Aorta (tissue), 5 donors: ENCODE measurements around the gene XIRP2. TPM values are rescaled to one million over a fixed set of nuclear protein-coding genes. Genes with fewer than 3 reads are reported as not detected.

Experiments used
- ATAC-seq: fragments of 200-7000 bp; cut with Tn5 transposase; one replicate; pipeline ENCODE4 v1.9.1; 2022; ENCODE audit warnings: moderate library complexity; ENCODE audit not compliant: low FRiP score
- DNase-seq, 2 donors: peaks; one replicate each; pipeline ENCODE4 v3.0.0-alpha.2; 2020
- H3K27ac ChIP-seq, 2 donors: one replicate each; pipeline ENCODE4 v1.5.1; 2013; ENCODE audit warnings: low read length in 2 of 2, mild to moderate bottlenecking in 2 of 2, moderate library complexity in 2 of 2, control low read depth in 1 of 2, inconsistent platforms in 1 of 2, low read depth in 1 of 2
- H3K27me3 ChIP-seq, 2 donors: one replicate each; pipeline ENCODE4 v1.6.1; 2013; ENCODE audit warnings: control low read depth in 1 of 2, low read length in 1 of 2, mild to moderate bottlenecking in 1 of 2, moderate library complexity in 1 of 2; ENCODE audit not compliant: insufficient read depth in 2 of 2, control insufficient read depth in 1 of 2
- H3K36me3 ChIP-seq, 2 donors: one replicate each; pipeline ENCODE4 v1.6.1; 2013; ENCODE audit warnings: control low read depth in 1 of 2, low read length in 1 of 2, mild to moderate bottlenecking in 1 of 2; ENCODE audit not compliant: insufficient read depth in 2 of 2, control insufficient read depth in 1 of 2
- H3K4me1 ChIP-seq, 2 donors: one replicate each; pipeline ENCODE4 v1.6.1; 2013; ENCODE audit warnings: low read length in 2 of 2, control low read depth in 1 of 2, mild to moderate bottlenecking in 1 of 2, moderate library complexity in 1 of 2; ENCODE audit not compliant: insufficient read depth in 2 of 2, control insufficient read depth in 1 of 2
- H3K4me3 ChIP-seq, 2 donors: one replicate each; pipeline ENCODE4 v1.5.1; 2013; ENCODE audit warnings: low read length in 2 of 2, control low read depth in 1 of 2, mild to moderate bottlenecking in 1 of 2
- H3K9me3 ChIP-seq: one replicate; pipeline ENCODE4 v1.6.1; 2013; ENCODE audit warnings: mild to moderate bottlenecking, low read length; ENCODE audit not compliant: control insufficient read depth
- WGBS, 2 donors: extraction: QIAGEN DNeasy Blood & Tissue Kit; methylation state at CpG; one replicate each; pipeline ENCODE4 v1.1.7; 2013; 5-methylcytosine and 5-hydroxymethylcytosine counted together
- intact Hi-C, 2 donors: fragments of 100-400 bp; cut with DNase I; formaldehyde crosslinking; loops; one replicate each; pipeline versions ENCODE4 v1.14.2 to v1.15.0; 2022
- polyA plus RNA-seq, 2 donors: library from polyadenylated mRNA; stranded (reverse); fragments of 200-250 nt; gene quantifications; one replicate each; pipeline ENCODE4 v1.2.3, GENCODE V29; 2013
- total RNA-seq, 2 donors: library from RNA; stranded (reverse); fragmentation: NEBNext Ultra II Directional; extraction: Animal tissue kit (Norgen Biotek cat#: 25700); gene quantifications; one replicate each; pipeline ENCODE4 v1.2.1, GENCODE V29; 2021
- donor health status: healthy with polysubstance abuse.
- donor health status: Bipolar disorder and iron deficiency.
- donor health status: DM: no; HTN: no; CAD: no.
- donor health status: DM: no; HTN: no; CAD: no.
- donor health status: DM: yes; HTN: yes; CAD: no.

Gene XIRP2
- total and polyA plus RNA-seq, 4 donors, result 0.15 to 3.8 (median 0.24) TPM

GRCh38 chr2:166959556-166959955 is 71.3 kb downstream of the XIRP2 start:
- Histone ChIP-seq H3K27ac (no peak overlapping the region), H3K4me1 (no peaks in the 10 kb centered on the region), H3K4me3 (no peak overlapping the region), H3K9me3 (no peaks in the 10 kb centered on the region), H3K36me3 (no peaks in the 10 kb centered on the region), H3K27me3 (no peaks in the 10 kb centered on the region)
- no peak for ATAC-seq
- no peak for DNase-seq
- 43 to 60% methylated on average over 1 of the region's 1 CpG for WGBS, 2 donors
- intact Hi-C loops, result no loop called here

GRCh38 chr2:166960702-166961270 is 72.5 kb downstream of the XIRP2 start:
- no peaks in the 10 kb centered on the region for H3K4me1 ChIP-seq
- no peaks in the 10 kb centered on the region for H3K27me3 ChIP-seq
- 49 to 51% methylated on average over 2 of the region's 2 CpGs for WGBS, 2 donors
- ATAC-seq (no peak), DNase-seq (no peak)
- no peak overlapping the region for H3K4me3 ChIP-seq
- H3K36me3 ChIP-seq, result no peaks in the 10 kb centered on the region
- no peaks in the 10 kb centered on the region for H3K9me3 ChIP-seq
- no peak overlapping the region for H3K27ac ChIP-seq
- intact Hi-C loops, result no loop called here

- Histone ChIP-seq H3K36me3 (no peaks in the 10 kb centered on the region), H3K27ac (no peak overlapping the region), H3K4me3 (no peak overlapping the region), H3K4me1 (no peaks in the 10 kb centered on the region), H3K9me3 (no peaks in the 10 kb centered on the region), H3K27me3 (no peaks in the 10 kb centered on the region)
- no peak for DNase-seq
- intact Hi-C loops, result no loop called here
- 86 to 92% methylated on average over 1 of the region's 1 CpG for WGBS, 2 donors
- no peak for ATAC-seq
These were observed 73.7 kb downstream of the XIRP2 start for GRCh38 chr2:166961933-166962332.

GRCh38 chr2:166969486-166969885 is 81.2 kb downstream of the XIRP2 start:
- intact Hi-C loops, result no loop called here
- WGBS, 2 donors, result 82 to 85% methylated on average over 2 of the region's 2 CpGs

GRCh38 chr2:166972002-166972401 is 83.7 kb downstream of the XIRP2 start:
- Histone ChIP-seq H3K36me3 (no peaks in the 10 kb centered on the region), H3K4me1 (no peaks in the 10 kb centered on the region), H3K4me3 (no peak overlapping the region), H3K27ac (no peak overlapping the region), H3K9me3 (no peaks in the 10 kb centered on the region), H3K27me3 (no peaks in the 10 kb centered on the region)
- intact Hi-C loops, result no loop called here
- ATAC-seq (no peak), DNase-seq (no peak)
- 75 to 76% methylated on average over 4 of the region's 4 CpGs for WGBS, 2 donors

More at GRCh38 chr2:166969486-166969885, 81.2 kb downstream of the XIRP2 start:
- Histone ChIP-seq H3K27me3 (no peaks in the 10 kb centered on the region), H3K4me1 (no peaks in the 10 kb centered on the region), H3K27ac (no peak overlapping the region), H3K4me3 (no peak overlapping the region), H3K9me3 (no peaks in the 10 kb centered on the region), H3K36me3 (no peaks in the 10 kb centered on the region)
- ATAC-seq (no peak), DNase-seq (no peak)

- H3K4me1 ChIP-seq, result no peaks in the 10 kb centered on the region
- no peak overlapping the region for H3K27ac ChIP-seq
- H3K27me3 ChIP-seq, result no peaks in the 10 kb centered on the region
- H3K36me3 ChIP-seq, result no peaks in the 10 kb centered on the region
- no peaks in the 10 kb centered on the region for H3K9me3 ChIP-seq
- intact Hi-C loops, result no loop called here
- DNase-seq (no peak), ATAC-seq (no peak)
- H3K4me3 ChIP-seq, result no peak overlapping the region
These were observed 84.1 kb downstream of the XIRP2 start for GRCh38 chr2:166972418-166972817.

- Histone ChIP-seq H3K9me3 (no peaks in the 10 kb centered on the region), H3K27me3 (peaks cover 0 to 1% of the 10 kb centered on the region in 2 donors), H3K4me3 (no peak overlapping the region), H3K4me1 (no peaks in the 10 kb centered on the region), H3K27ac (no peak overlapping the region), H3K36me3 (no peaks in the 10 kb centered on the region)
- intact Hi-C loops, result no loop called here
- DNase-seq (no peak), ATAC-seq (no peak)
These were observed 95.9 kb downstream of the XIRP2 start for GRCh38 chr2:166984188-166984587.

GRCh38 chr2:166984797-166985196 is 96.5 kb downstream of the XIRP2 start:
- no peak for DNase-seq
- Histone ChIP-seq H3K27ac (no peak overlapping the region), H3K9me3 (no peaks in the 10 kb centered on the region), H3K4me3 (no peak overlapping the region), H3K4me1 (no peaks in the 10 kb centered on the region), H3K36me3 (no peaks in the 10 kb centered on the region), H3K27me3 (peaks cover 0 to 1% of the 10 kb centered on the region in 2 donors)
- intact Hi-C loops, result no loop called here
- no peak for ATAC-seq

GRCh38 chr2:166994588-166995336 is 106.5 kb downstream of the XIRP2 start:
- Histone ChIP-seq H3K36me3 (no peaks in the 10 kb centered on the region), H3K9me3 (no peaks in the 10 kb centered on the region), H3K4me3 (no peak overlapping the region), H3K27ac (no peak overlapping the region), H3K27me3 (no peaks in the 10 kb centered on the region), H3K4me1 (no peaks in the 10 kb centered on the region)
- WGBS, 2 donors, result 89% methylated on average over 12 of the region's 12 CpGs
- intact Hi-C loops, result no loop called here
- ATAC-seq (no peak), DNase-seq (no peak)
